ENCODE data around the gene LRFN4.
"Not testable (repeated sequence)": the region's sequence is repeated elsewhere in the genome, so short reads cannot be mapped to it uniquely, and the experiment has no call there.

LRFN4 gene

GRCh38 chr11:66856496-66857233 is at the start of gene LRFN4:
Gene LRFN4 (plus strand): TSS chr11:66857064. CDS start chr11:66857745, 681 bp downstream.
- no peak for DNase-seq (ENCODE audit: low read depth, low spot score)

DNA sequence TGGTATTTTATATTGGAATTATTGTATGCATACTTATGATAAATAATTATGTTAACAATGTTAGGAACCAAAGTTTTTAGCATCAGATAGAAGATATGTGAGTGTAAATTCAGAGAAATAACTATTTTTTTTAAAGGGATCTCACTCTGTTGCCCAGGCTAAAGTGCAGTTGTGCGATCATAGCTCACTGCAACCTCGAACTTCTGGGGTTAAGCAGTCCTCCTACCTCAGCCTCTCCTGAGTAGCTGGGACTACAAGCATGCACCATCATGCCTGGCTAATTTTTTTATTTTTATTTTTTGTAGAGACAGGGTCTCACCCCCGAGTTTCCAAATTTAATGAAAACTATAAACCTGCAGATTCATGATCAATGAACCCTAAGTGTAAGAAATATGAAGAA is 47.3 kb upstream of the LRFN4 start:
- DNase-seq (ENCODE audit: low read depth, low spot score) = no peak

- DNase-seq (ENCODE audit: low read depth, low spot score) = no peak
Measured at GRCh38 chr11:66810576-66811185, 46.2 kb upstream of the LRFN4 start.

GRCh38 chr11:66814678-66815077 is 42.2 kb upstream of the LRFN4 start:
- no peak for DNase-seq (ENCODE audit: low read depth, low spot score)

GRCh38 chr11:66815646-66816045 is 41.2 kb upstream of the LRFN4 start:
- no peak for DNase-seq (ENCODE audit: low read depth, low spot score)

- DNase-seq (ENCODE audit: low read depth, low spot score) = no peak
Measured at GRCh38 chr11:66818231-66818955, 38.5 kb upstream of the LRFN4 start.

DNA sequence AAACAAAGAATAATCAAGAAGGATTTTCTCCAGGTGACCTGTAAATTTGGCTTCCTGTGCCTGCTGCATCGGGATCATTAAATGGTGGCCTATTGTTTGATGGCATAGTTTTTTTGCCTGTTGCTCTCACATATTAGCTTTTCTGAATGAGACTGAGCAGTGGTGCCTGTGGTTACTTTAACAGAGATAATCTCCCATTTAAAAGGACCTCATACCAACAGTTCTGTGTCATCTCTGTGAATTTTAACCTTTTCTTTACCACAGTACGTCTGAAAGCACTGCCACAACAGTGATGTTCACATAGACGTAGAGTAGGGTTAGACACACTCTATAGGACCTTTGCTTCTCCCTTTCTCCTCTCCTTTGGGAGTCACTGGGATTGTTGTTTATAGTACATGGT is 36.5 kb upstream of the LRFN4 start:
- no peak for DNase-seq (ENCODE audit: low read depth, low spot score)

- no peak for DNase-seq (ENCODE audit: low read depth, low spot score)
Measured at GRCh38 chr11:66820901-66821300, 36.0 kb upstream of the LRFN4 start.

- no peak for DNase-seq (ENCODE audit: low read depth, low spot score)
Measured at GRCh38 chr11:66823700-66824099, 33.2 kb upstream of the LRFN4 start.

- DNase-seq (ENCODE audit: low read depth, low spot score) = not testable (repeated sequence)
Measured at GRCh38 chr11:66824573-66824972, 32.3 kb upstream of the LRFN4 start.

DNA sequence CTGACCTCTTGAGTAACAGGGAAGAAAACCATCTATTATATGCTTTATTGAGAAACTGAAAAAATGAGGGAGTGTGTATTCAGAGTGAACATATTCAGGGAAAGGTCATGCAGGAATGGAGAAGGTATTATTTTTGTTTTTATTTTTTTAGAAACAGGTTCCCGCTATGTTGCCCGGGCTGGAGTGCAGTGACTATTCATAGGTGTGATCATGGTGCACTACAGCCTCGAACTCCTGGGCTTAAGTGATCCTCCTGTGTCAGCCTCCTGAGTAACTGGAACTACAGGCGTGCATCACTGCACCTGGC is 22.4 kb upstream of the LRFN4 start:
- no peak for DNase-seq (ENCODE audit: low read depth, low spot score)

GRCh38 chr11:66834943-66835342 is 21.9 kb upstream of the LRFN4 start:
- DNase-seq (ENCODE audit: low read depth, low spot score) = no peak

- no peak for DNase-seq (ENCODE audit: low read depth, low spot score)
Measured at GRCh38 chr11:66835768-66836405, 21.0 kb upstream of the LRFN4 start.

DNA sequence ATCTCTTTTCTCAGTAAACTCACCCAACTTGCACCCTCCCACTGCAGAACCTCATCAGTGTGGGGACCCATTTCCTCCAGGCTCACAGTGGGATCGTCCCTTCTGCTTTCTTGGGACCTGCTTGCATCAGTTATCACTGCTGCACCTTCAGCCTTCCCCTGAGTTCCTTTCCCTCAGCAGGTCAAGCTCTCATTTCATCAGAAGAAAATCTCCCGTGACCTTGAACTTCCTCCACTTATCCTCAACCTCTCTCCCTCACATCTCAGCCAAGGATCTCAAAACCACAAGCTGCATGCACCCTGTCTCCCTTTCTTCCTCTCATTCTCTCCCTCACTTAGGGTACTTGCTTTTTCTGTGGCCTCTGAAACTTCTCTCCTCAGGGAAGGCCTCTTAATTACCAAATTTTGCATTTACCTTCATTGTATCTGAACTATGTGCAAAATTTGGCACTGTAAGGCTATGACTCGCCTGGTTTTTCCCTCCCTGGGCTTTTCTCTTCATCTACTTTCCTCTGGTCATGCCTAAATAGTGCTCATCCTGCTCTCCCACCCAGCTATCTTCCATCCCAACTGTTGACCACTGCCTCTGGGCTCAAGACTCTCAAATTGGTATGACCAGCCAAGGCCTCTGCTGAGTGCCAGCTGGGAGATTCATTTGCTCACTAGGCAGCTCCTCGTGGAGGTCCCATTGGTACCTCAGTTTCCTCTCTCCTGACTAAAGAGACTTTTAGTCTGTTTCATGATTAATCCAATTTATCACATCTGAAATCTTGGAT is 16.4 kb upstream of the LRFN4 start:
- DNase-seq (ENCODE audit: low read depth, low spot score) = no peak

- DNase-seq (ENCODE audit: low read depth, low spot score) = no peak
Measured at GRCh38 chr11:66841861-66842260, 15.0 kb upstream of the LRFN4 start.

- DNase-seq (ENCODE audit: low read depth, low spot score) = no peak
Measured at GRCh38 chr11:66842501-66842895, 14.4 kb upstream of the LRFN4 start.

GRCh38 chr11:66842896-66843775 is 13.7 kb upstream of the LRFN4 start, which contains the start of gene RCE1:
Gene RCE1 (plus strand): TSS chr11:66843441. CDS start chr11:66843456, 15 bp downstream.
- peak; percentile 68 for DNase-seq (ENCODE audit: low read depth, low spot score)

GRCh38 chr11:66843776-66844495 is 12.9 kb upstream of the LRFN4 start:
- DNase-seq (ENCODE audit: low read depth, low spot score) = no peak

GRCh38 chr11:66844496-66845142 is 12.2 kb upstream of the LRFN4 start:
- no peak for DNase-seq (ENCODE audit: low read depth, low spot score)
